ENCODE results near the gene DBR1.

The DBR1 gene, protein sequence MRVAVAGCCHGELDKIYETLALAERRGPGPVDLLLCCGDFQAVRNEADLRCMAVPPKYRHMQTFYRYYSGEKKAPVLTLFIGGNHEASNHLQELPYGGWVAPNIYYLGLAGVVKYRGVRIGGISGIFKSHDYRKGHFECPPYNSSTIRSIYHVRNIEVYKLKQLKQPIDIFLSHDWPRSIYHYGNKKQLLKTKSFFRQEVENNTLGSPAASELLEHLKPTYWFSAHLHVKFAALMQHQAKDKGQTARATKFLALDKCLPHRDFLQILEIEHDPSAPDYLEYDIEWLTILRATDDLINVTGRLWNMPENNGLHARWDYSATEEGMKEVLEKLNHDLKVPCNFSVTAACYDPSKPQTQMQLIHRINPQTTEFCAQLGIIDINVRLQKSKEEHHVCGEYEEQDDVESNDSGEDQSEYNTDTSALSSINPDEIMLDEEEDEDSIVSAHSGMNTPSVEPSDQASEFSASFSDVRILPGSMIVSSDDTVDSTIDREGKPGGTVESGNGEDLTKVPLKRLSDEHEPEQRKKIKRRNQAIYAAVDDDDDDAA

DNA sequence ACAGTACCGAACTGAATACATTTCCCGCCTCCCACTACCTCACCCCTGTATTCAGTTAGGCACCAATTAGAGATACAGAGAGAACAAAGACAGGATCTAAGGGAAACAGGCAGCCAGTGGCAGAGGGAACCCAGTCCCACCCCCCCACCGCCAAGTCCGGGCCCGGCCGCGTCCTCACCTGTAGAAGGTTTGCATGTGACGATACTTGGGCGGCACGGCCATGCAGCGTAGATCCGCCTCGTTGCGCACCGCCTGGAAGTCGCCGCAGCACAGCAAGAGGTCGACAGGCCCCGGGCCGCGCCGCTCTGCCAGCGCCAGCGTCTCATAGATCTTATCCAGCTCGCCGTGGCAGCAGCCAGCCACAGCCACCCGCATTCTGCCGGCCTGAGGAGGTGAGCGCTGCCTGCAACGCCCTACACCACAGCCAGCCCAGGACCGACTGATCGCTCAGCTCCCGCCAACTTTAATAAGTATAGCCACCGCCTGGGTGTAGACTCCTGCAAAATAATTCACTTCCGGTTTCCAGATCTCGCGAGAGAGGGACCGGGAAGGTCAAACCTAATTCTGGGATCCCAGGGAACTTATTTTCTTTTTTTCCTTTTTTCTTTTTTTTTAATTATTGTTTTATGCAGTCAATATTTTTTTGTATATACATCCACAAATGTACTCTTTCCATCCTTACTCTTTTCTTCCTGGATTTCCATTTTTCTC lies at the start of gene DBR1:
DBR1 (minus strand) TSS at position 501 of the 711 bp plus-strand sequence; CDS start at position 375, 126 bp downstream.
- DNase-seq, result peak; percentile 79

DNA sequence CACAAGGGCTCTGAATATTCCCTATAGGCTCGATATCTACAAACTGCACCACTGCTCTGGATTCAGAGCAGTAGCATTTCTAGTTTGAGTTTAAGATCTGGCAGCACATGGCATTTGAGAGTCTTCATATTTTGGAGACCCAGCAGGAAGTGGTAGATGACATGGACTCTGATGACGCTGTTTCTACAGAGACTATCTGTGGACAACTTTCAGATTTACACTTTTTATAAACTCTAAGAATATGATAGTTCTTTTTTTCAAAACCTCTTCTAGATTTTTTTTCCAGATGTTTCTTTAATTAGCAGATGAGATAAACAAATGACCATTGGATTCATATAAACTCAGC lies 48.2 kb upstream of the DBR1 start:
- no peak for DNase-seq

DNA sequence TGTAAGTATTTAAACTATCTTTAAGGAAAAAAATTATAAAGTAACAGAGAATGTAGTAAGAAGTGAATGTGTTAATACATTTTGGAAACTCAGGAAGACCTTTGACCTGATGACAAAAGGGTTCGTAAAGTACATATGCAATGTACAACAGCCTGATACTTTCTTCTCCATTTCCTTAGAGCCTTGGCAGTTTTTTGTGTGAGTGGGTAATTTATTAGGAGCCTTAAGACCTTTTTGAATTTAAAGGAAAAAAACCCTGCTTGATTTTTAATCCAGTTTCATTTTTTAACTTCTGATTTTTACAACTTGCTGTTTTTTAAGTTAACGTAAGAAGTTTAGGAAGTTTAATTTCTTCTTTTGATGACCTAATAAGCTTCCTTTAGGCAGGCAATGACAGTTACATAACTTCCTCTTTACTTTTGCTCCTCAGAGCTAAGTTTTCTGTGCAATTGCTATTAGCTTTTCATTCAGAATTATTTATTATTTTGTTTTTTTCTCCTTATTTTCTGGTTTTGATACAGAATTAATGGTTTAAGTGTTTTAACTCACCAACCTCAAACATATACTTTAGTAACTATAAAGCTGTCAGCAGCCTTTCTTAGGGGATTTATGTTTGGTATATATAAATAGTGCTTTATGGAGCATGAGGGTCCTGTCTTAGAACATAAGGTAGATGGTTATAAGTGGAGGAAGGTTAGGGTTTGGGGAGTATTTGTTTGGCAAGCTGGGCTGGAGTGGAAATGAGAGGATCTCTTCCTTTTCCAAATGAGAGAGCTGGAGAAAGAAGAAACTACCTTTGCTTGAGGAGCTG lies 47.6 kb upstream of the DBR1 start:
- no peak for DNase-seq

DNA sequence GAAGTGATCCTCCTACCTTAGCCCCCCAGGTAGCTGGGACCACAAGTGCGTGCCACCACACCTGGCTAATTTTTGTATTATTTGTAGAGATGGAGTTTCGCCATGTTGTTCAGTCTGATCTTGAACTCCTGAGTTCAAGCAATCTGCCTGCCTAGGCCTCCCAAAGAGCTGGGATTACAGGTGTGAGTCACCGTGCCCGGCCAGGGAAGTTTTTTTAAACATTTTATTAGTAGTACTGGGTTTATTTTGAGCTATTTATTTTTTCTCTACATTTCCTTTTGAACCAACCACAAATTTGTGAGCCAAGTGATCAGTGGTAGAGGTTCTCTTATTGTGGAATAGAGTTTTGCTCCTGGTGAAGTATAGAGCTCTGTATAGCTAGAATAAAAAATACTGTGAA lies 46.1 kb upstream of the DBR1 start:
- no peak for DNase-seq

DNA sequence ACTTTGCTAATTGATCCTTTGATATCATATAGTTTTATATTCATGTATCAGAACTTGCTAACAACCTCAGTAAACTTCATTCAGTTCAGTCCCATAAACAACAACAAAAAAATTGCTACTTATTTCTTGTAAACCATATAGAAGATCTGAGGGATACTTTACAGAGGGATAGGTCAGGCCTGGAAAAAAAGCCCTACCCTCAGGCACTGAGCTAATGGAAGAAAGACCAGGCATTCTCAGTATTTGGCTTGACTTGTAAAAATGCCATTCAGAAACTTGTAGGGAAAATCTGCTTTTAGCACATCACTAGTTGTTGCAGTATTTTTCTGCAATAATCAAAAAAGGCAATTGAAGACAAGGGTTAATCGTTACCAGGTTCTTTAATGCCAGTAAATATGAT lies 45.5 kb upstream of the DBR1 start:
- no peak for DNase-seq

DNA sequence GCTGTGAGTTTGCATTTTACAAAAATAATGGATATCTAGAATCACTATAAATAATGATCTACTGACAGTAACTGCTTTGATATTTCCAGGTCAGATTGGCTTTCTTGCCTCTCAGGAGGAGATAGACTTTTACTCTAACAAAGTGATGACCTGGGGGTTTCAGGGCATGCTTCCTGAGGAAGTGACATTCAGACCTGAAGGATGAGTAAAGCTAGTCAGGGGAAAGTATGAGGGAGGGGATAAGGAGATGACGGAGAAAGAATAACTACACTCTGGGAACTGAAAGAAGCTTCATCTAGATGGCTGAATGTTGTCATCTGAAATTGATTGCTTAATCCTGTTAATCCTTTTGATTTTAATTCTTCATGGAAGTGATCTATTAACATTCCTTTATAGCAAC lies 44.5 kb upstream of the DBR1 start:
- no peak for DNase-seq

DNA sequence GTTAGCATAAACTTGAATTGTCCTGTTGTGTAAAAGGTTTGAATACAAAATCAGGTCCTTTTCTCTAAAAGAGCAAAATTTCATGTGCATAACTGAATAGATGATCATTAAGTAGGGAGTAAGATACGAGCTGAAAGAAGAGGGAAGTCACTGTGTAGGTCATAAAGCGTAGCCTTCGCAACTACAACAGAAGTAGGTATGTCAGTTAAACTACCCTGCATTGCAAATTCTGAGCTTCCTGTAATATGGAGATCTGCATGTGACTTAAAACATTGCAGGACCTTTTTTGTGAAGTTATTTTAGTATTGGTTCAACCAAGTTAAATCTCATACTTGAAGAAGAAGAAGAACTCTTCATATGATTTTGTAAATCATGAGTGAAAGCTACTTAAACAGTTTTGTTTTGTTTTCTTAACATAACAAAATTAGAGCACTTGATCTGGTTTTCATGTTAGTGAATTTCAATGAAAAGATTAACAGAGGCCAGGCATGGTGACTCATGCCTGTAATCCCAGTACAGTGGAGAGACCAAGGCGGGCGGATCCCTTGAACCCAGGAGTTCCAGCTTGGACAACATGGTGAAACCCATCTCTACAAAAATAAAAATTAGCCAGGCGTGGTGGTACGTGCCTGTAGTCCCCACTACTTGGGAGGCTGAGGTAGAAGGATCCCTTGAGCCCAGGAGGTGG lies 38.8 kb upstream of the DBR1 start:
- DNase-seq, result no peak

DNA sequence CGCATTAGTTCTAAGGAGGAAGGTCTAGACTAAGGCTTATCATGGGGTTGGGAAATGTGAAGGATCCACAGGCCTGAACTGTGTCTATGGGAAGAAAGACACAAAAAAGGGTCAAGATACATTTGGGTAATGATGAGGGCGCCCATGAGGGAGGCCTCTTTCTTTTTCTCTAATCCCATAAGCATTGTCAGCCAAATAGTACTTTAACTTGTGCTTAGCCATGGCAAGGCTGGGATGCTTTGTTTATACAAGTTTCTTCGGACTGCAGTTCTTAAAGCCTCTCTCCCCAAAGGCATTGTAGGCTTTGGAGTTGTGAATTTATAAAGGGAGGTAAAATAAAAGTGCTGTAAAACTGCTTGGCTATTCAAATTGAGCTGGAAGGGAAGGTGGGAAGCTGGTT lies 35.8 kb upstream of the DBR1 start:
- no peak for DNase-seq

DNA sequence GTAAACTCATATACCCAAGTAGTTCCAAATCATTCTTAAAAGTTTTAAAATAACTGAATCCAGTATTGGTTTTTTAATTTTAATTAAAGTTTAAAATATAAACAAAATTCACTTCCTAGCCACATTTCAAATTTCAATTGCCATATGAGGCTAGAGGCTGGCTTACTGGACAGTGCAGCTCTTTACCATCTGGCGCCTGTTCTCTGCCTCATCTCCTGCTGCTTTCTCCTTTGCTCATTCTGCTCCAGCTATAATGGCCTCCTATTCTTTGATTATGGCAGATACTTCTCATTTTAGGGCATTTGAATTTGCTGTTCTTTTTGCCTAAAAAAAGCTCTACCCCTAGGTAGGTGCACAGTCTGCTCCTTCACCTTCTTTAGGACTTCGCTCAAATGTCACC lies 31.5 kb upstream of the DBR1 start:
- DNase-seq, result no peak

DNA sequence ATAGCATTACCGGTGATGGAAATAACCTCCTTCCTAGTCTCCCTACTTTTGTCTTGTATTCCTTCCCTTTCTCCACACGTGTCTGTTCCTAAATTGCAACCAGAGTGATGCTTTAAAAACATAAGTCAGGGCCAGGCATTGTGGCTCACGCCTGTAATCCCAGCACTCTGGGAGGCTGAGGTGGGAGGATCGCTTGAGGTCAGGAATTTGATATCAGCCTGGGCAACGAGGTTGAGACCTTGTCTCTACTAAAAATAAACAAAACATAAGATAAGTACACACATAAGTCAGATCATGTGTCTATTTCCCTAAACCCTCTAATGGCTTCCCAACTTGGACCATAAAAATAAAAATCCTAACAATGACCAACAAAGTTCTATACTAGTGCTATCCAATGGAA lies 30.8 kb upstream of the DBR1 start:
- DNase-seq, result no peak

DNA sequence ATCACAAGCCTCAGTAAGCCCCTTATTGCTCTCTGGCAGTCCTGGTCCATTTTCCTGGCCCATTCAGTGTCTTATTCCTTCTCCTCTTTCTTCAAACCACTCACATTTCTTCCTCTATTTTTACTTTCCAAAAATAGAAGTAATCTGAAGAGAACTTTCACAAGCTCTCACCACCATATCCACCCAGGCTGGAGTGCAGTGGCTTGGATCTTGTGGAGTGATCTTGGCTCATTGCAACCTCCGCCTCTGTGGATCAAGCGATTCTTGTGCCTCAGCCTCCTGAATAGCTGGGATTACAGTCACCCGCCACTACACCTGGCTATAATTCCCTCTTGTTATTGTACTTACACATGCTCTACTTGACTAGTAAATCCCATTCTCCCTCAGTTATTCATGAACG lies 29.2 kb upstream of the DBR1 start:
- no peak for DNase-seq

DNA sequence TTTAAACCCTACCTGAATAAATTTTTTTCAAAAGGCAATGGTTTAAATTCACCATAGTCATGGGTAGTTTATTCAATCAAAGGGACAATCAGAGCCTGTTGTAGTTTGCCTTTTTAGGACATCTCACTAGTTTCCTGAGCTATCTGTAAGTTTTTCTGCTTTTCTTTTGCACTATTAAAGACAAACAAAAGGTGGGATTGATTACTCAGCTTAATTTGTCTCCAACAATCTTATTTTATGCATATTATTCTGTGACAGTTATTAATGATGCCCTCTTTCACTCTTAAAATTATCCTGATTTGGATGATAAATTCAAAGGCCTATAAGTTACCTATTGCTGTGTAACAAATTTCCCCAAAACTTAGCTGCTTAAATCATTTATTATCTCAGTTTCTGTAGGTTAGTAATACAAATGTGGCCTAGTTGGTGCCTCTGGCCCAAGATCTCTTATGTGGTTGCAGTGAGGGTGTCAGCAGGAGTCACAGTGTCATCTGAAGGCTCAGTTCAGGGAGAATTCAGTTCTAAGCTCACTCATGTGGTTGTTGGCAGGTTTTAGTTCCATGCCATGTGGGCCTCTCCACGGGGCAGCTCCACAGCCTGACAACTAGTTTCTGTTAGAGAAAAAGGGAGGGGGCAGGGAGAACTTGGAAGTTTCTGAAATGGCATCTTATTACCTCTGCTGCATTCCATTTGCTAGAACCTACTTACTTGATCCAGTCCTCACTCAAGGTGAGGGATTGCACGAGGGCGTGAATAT lies 28.4 kb upstream of the DBR1 start:
- no peak for DNase-seq

DNA sequence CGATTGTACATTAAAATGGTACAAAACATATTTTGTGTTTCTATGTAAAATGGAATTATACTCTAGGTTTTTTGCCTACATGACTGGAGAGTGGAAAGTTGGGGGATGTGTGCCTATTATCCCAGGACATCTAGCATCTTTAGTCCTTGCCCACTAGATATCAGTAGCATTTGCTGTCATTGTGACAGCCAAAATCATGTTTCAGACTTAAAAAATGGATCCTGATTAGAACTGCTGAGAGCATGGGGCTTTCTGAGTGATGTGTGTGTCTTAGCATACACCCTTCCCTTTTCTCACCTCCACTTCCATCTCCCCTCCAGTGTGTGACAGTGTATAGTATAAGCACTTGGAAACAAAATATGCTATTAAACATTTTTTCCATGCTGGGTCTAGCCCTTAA lies 25.7 kb upstream of the DBR1 start:
- DNase-seq, result no peak

DNA sequence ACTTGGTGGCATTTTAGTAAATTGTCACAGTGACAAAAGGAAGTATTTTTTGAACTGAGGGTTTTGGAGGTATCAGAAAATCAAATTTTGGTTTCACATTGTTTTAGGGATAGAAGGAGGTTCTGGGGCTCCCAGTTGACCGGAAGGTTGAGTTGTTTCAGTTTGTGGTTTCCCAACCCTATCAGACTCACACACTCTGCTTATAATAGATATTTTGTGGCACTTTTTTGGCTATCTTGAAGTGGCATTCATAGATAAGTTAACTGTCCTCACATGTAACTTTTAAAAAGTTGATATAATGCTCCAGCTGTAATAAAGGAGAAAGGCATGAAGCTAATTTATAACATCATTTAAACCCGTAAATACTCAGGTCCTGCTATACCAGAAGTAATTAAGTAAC lies 25.1 kb upstream of the DBR1 start:
- no peak for DNase-seq

DNA sequence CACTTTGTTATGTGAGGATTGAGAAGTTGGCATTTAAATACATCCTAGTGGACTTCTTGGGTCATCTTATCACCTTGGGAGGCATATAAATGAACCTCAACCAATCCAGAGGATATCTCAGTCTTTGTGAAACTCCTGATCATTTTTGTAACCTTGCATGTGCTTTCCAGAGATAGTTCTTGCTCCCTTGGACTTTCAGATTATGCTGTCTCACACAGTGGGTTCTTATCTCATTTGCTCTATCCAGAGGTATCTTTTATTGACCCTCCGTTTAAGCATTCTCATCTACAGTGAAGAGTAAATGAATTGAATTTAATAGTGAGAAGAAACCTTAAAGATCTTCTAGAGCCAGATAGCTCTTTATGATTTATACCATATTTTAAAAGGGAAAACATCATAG lies 22.8 kb upstream of the DBR1 start:
- DNase-seq, result no peak

DNA sequence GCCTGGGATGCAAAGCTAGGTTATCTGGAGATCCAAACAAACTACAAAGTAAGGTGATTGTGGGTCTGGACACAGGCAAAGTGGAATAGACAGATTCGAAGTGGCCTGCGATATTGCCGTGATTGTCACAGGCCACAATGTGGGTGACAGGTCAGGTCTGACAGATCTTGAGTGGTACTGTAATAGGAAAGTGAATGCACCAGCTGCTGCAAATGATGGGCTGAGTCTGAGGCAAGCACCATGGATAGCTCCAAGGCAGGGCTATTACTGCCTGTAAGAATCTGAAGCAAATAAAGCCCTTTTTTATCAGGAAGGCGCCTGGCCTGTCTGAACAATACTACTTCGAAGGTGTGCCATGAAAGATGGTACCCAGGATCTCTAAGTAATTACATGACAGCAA lies 22.3 kb upstream of the DBR1 start:
- DNase-seq, result no peak

DNA sequence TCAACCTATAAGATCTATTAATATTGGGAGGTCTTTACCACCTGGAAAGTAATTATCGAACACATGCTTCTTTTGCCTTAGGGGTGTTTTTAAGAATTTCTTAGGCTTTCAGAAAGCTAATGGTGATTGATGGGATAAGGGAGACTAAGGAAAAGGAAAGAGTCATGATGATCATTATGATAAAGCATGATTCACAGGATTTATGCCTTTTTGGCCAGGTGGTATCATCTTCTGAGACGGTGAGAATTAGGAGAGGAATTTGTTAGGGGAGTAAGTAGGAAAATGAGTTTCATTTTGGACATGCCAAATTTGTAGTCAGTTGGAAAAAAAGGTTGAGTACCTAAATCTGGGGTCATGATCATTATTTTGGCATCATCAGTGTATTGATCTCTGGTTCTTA lies 21.3 kb upstream of the DBR1 start:
- no peak for DNase-seq

DNA sequence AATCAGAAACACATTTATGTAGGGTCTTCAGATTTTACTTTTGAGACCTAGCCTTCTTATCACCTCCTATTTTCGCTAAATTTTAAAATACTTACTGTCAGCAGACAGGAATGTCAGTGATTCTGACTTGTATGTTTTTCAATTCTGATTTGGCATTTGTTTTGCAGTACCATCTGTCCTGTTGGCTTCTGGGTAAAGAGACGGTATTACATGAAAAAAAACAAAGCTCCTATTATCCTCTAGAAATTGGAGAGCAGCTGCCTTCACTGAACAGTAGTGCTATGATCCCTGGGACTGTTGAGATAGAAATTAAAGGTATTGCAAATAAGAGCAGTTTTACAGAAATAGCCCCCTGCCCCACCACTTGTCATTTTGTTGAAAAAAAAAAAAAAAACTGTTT lies 20.8 kb upstream of the DBR1 start:
- no peak for DNase-seq

DNA sequence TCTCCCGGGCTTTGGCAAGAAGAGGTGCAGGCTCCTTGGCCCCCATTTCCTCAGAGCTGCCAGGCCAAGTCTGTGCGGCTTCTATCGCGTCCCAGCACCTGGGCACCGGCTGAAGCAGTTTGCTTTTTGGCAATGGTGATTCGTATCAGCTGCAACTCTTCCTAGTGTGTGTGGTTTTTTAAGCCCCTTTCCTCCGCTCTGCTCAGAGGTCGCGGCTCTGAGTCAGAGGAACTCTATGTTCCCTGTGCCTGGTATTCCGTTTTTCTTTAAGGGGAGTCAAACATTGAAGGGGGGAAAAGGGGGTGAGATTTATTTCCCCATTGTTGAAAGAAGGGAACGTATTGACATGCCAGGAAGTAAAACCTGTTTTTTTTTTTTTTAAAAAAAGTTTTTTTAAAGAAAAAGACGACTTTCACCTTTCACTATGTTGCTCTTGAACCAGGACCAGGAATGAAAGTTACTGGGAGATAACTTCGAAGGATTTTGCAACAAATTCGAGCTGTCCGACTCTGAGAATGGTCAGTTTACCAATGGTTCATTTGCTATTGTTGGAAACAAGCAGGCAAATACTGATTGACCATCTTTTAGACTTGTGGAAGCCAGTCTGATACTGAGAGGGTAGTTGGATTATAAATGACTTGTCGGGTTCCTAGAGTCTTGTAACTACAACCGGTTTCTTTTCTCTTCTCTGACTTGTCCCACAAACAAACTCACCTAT lies 13.5 kb upstream of the DBR1 start:
- DNase-seq, result no peak

DNA sequence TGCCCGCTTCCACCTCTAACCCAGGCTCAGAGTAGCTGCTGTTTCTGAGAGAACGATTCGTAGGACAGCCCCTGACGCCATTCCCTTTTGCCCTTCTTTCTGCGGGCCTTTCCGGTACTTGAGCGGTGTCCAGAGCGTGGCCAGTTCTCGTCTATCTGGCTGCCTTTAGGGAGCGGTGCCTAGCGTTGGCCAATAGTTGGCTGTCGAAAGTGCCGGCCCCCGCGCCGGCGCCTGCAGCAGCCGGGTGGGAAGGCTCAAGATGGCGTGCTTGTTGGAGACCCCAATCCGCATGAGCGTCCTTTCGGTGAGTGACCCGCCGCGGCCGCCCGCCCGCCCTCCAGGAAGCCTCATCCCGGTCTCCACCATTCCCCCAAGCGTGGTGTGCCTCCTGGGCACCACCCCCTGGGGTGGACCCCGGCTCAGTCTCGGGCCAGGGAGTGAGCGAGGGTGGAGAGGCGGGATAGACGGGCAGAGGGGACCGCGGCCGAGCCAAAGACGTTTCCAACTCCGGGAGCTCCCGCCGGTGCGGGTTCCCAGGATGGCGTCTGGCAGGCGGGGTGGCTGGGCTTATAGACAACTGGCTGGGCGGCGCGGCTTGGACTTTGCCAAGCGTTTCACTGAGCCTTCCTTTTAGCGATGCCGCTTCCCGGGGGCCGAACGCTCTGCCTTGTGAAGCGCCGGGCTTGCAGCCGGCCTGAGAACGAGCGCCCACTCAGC lies 12.7 kb upstream of the DBR1 start, which contains the start of gene ARMC8:
ARMC8 (plus strand) TSS at position 6 of the 717 bp plus-strand sequence; CDS start at position 260, 254 bp downstream.
- peak; percentile 72 for DNase-seq

Data from DMS79 (cell line).